CD4-positive, CD25-positive, alpha-beta regulatory T cell (primary cell): ENCODE data around the gene MPP2. TPM values are rescaled to one million over a fixed set of nuclear protein-coding genes. Genes with fewer than 3 reads are reported as not detected.

Experiments used
- ATAC-seq, 2 donors: fragments of 150-1000 bp; cut with Tn5 transposase; one replicate each; pipeline ENCODE4 v1.10.0; 2021; ENCODE audit warnings: low read depth in 2 of 2, moderate number of reproducible peaks in 2 of 2, moderate library complexity in 1 of 2
- DNase-seq, 3 donors: peaks; one replicate each; pipeline versions ENCODE4 v3.0.0 to v3.0.0-alpha.2; 2012 to 2022; ENCODE audit warnings: mixed read lengths in 1 of 3
- H3K27ac ChIP-seq: one replicate; pipeline ENCODE4 v1.7.0; 2013; ENCODE audit warnings: mild to moderate bottlenecking, low read length; ENCODE audit not compliant: insufficient read depth, poor library complexity, severe bottlenecking
- H3K27me3 ChIP-seq: one replicate; pipeline ENCODE4 v1.7.0; 2013; ENCODE audit warnings: low read length; ENCODE audit not compliant: control insufficient read depth, insufficient read depth
- H3K36me3 ChIP-seq: one replicate; pipeline ENCODE4 v1.7.0; 2013; ENCODE audit warnings: mild to moderate bottlenecking, low read length, moderate library complexity; ENCODE audit not compliant: control insufficient read depth, insufficient read depth
- H3K4me1 ChIP-seq: 2 replicates; pipeline ENCODE4 v1.7.0; 2013; ENCODE audit warnings: mild to moderate bottlenecking, low read length; ENCODE audit not compliant: insufficient read depth, control insufficient read depth, poor library complexity, severe bottlenecking
- H3K4me3 ChIP-seq: one replicate; pipeline ENCODE4 v1.7.0; 2013; ENCODE audit warnings: low read depth, mild to moderate bottlenecking, low read length, moderate library complexity
- H3K9me3 ChIP-seq, 2 experiments: 1 replicate in 1 of 2; 2 replicates in 1 of 2; pipeline ENCODE4 v1.7.0; 2013; ENCODE audit warnings: low read length in 2 of 2, mild to moderate bottlenecking in 1 of 2, moderate library complexity in 1 of 2; ENCODE audit not compliant: control insufficient read depth in 2 of 2
- H3K27ac Mint-ChIP-seq, 3 donors: one replicate each; pipeline ENCODE4 v1.8.0; 2020 to 2022; ENCODE audit warnings: mild to moderate bottlenecking in 3 of 3, mixed read lengths in 3 of 3, moderate library complexity in 2 of 3
- H3K27me3 Mint-ChIP-seq: one replicate; pipeline ENCODE4 v1.8.0; 2022; ENCODE audit warnings: mild to moderate bottlenecking, mixed read lengths
- H3K36me3 Mint-ChIP-seq: one replicate; pipeline ENCODE4 v1.8.0; 2020; ENCODE audit warnings: mixed read lengths
- H3K4me1 Mint-ChIP-seq, 4 donors: one replicate each; pipeline ENCODE4 v1.8.0; 2020 to 2022; ENCODE audit warnings: mixed read lengths in 4 of 4, mild to moderate bottlenecking in 1 of 4
- H3K4me3 Mint-ChIP-seq, 4 donors: one replicate each; pipeline ENCODE4 v1.8.0; 2020 to 2022; ENCODE audit warnings: mild to moderate bottlenecking in 4 of 4, mixed read lengths in 4 of 4, moderate library complexity in 3 of 4
- H3K9me3 Mint-ChIP-seq, 7 donors: one replicate each; pipeline ENCODE4 v1.8.0; 2020 to 2022; ENCODE audit warnings: mixed read lengths in 7 of 7, mild to moderate bottlenecking in 3 of 7, moderate library complexity in 2 of 7
- polyA plus RNA-seq, 4 donors: library from polyadenylated mRNA; unstranded; fragments of 300-500 nt; fragmentation: Illumina TruSeq; gene quantifications; one replicate each; pipeline ENCODE4 v1.2.3, GENCODE V29; 2021
- total RNA-seq: library from RNA; stranded (reverse); gene quantifications from one replicate; pipeline ENCODE4 v1.2.3, GENCODE V29; 2022

The MPP2 gene
- total and polyA plus RNA-seq, 5 donors from 2014 or later: 0.47 to 1.6 TPM; not detected in 3

- Mint-ChIP-seq H3K36me3 (no peaks in the 10 kb centered on the region), H3K4me3 (no peak overlapping the region), H3K4me1 (peaks cover 0 to 9% (median 0%) of the 10 kb centered on the region in 4 donors), H3K27me3 (peaks cover 33% of the 10 kb centered on the region), H3K27ac (no peak overlapping the region), H3K9me3 (no peaks in the 10 kb centered on the region)
- no peaks in the 10 kb centered on the region for H3K4me1 ChIP-seq
- no peak for DNase-seq
- no peak overlapping the region for H3K27ac ChIP-seq
- H3K4me3 ChIP-seq: no peak overlapping the region
- no peaks in the 10 kb centered on the region for H3K9me3 ChIP-seq
- no peak for ATAC-seq
- H3K27me3 ChIP-seq: peaks cover 3% of the 10 kb centered on the region
- no peaks in the 10 kb centered on the region for H3K36me3 ChIP-seq
These were observed 79.7 kb downstream of the MPP2 start for GRCh38 chr17:43827596-43827995.

- Mint-ChIP-seq H3K27ac (no peak overlapping the region), H3K4me1 (peaks cover 0 to 2% (median 0%) of the 10 kb centered on the region in 4 donors), H3K4me3 (no peak overlapping the region), H3K9me3 (no peaks in the 10 kb centered on the region), H3K36me3 (no peaks in the 10 kb centered on the region), H3K27me3 (peaks cover 20% of the 10 kb centered on the region)
- DNase-seq (no peak), ATAC-seq (no peak)
- Histone ChIP-seq H3K9me3 (no peaks in the 10 kb centered on the region), H3K27me3 (no peaks in the 10 kb centered on the region), H3K27ac (no peak overlapping the region), H3K4me3 (no peak overlapping the region), H3K36me3 (no peaks in the 10 kb centered on the region), H3K4me1 (no peaks in the 10 kb centered on the region)
These were observed 81.1 kb downstream of the MPP2 start for GRCh38 chr17:43826206-43826605.

- Histone ChIP-seq H3K4me1 (no peaks in the 10 kb centered on the region), H3K27ac (no peak overlapping the region)
- no peak overlapping the region for H3K27ac Mint-ChIP-seq
These were observed 81.8 kb downstream of the MPP2 start for GRCh38 chr17:43825567-43825966.

More at GRCh38 chr17:43825567-43825966, 81.8 kb downstream of the MPP2 start:
- Mint-ChIP-seq H3K27me3 (peaks cover 13% of the 10 kb centered on the region), H3K4me3 (no peak overlapping the region), H3K4me1 (no peaks in the 10 kb centered on the region), H3K9me3 (no peaks in the 10 kb centered on the region), H3K36me3 (no peaks in the 10 kb centered on the region)
- Histone ChIP-seq H3K4me3 (no peak overlapping the region), H3K27me3 (no peaks in the 10 kb centered on the region), H3K9me3 (no peaks in the 10 kb centered on the region), H3K36me3 (no peaks in the 10 kb centered on the region)
- DNase-seq (no peak), ATAC-seq (no peak)

Other genes with a start within 250 kb of the MPP2 start
- gene MEOX1, start 245.6 kb downstream of the MPP2 start, total RNA-seq: 15.3 TPM
- 10 to 100 TPM; 25.4 to 36.5 (median 32.1) TPM for gene MEOX1, start 245.6 kb downstream of the MPP2 start, polyA plus RNA-seq
- gene SOST, start 148.7 kb downstream of the MPP2 start, total RNA-seq: not detected
- gene SOST, start 148.7 kb downstream of the MPP2 start, polyA plus RNA-seq: not detected
- gene DUSP3, start 128.6 kb downstream of the MPP2 start, total RNA-seq: 9.8 TPM
- 1 to 10 TPM; 4.6 to 6.5 (median 6.0) TPM for gene DUSP3, start 128.6 kb downstream of the MPP2 start, polyA plus RNA-seq
- gene CFAP97D1, start 127.1 kb downstream of the MPP2 start, total RNA-seq: not detected
- not detected for gene CFAP97D1, start 127.1 kb downstream of the MPP2 start, polyA plus RNA-seq
- not detected for gene MPP3, start 74.4 kb downstream of the MPP2 start, total RNA-seq
- gene MPP3, start 74.4 kb downstream of the MPP2 start, polyA plus RNA-seq: not detected
- gene CD300LG, start 60.4 kb downstream of the MPP2 start, total RNA-seq: not detected
- not detected for gene CD300LG, start 60.4 kb downstream of the MPP2 start, polyA plus RNA-seq
- not detected for gene PPY, start 34.9 kb upstream of the MPP2 start, total RNA-seq
- not detected for gene PPY, start 34.9 kb upstream of the MPP2 start, polyA plus RNA-seq
- not detected for gene PYY, start 46.4 kb upstream of the MPP2 start, total RNA-seq
- gene PYY, start 46.4 kb upstream of the MPP2 start, polyA plus RNA-seq: not detected
- 0.39 TPM for gene NAGS, start 97.1 kb upstream of the MPP2 start, total RNA-seq
- gene NAGS, start 97.1 kb upstream of the MPP2 start, polyA plus RNA-seq: 1 to 10 TPM; 1.2 to 1.9 (median 1.3) TPM
- gene TMEM101, start 107.4 kb upstream of the MPP2 start, total RNA-seq: 15.8 TPM
- 10 to 100 TPM; 40.7 to 44.9 (median 41.3) TPM for gene TMEM101, start 107.4 kb upstream of the MPP2 start, polyA plus RNA-seq
- gene LSM12, start 159.1 kb upstream of the MPP2 start, total RNA-seq: 42.6 TPM
- gene LSM12, start 159.1 kb upstream of the MPP2 start, polyA plus RNA-seq: 10 to 100 TPM; 69.8 to 83.7 (median 72.6) TPM
- 10.7 TPM for gene G6PC3, start 163.2 kb upstream of the MPP2 start, total RNA-seq
- 10 to 100 TPM; 15.0 to 21.5 (median 16.5) TPM for gene G6PC3, start 163.2 kb upstream of the MPP2 start, polyA plus RNA-seq
- 69.1 TPM for gene HDAC5, start 216.1 kb upstream of the MPP2 start, total RNA-seq
- gene HDAC5, start 216.1 kb upstream of the MPP2 start, polyA plus RNA-seq: 10 to 100 TPM; 10.6 to 16.4 (median 13.0) TPM
- 9.2 TPM for gene HROB, start 234.4 kb upstream of the MPP2 start, total RNA-seq
- gene HROB, start 234.4 kb upstream of the MPP2 start, polyA plus RNA-seq: under 1 TPM; 0.16 to 0.67 (median 0.38) TPM